Activated CD4-positive, CD25-positive, alpha-beta regulatory T cell treated with anti-CD3 and anti-CD28 coated beads, Interleukin-2, amount 50 U/mL, for 24 hours (primary cell): ENCODE results near the gene TOB1.
A peak's percentile ranks its signal among the peaks of the same experiment; 100 is the strongest.

Experiments used
- ATAC-seq, 2 donors: fragments of 150-1000 bp; cut with Tn5 transposase; one replicate each; pipeline ENCODE4 v1.10.0; 2021; ENCODE audit warnings: mild to moderate bottlenecking in 1 of 2, moderate library complexity in 1 of 2

Gene TOB1

GRCh38 chr17:50830994-50831393 lies 35.2 kb downstream of the TOB1 start:
- ATAC-seq: no peak

GRCh38 chr17:50830352-50830751 lies 35.8 kb downstream of the TOB1 start:
- no peak for ATAC-seq

- no peak for ATAC-seq
Observed at GRCh38 chr17:50829332-50829731, 36.8 kb downstream of the TOB1 start.

- no peak for ATAC-seq
Observed at GRCh38 chr17:50828508-50829170, 37.5 kb downstream of the TOB1 start.

- no peak for ATAC-seq
Observed at GRCh38 chr17:50825188-50825587, 41.0 kb downstream of the TOB1 start.

GRCh38 chr17:50824429-50824828 lies 41.7 kb downstream of the TOB1 start:
- no peak for ATAC-seq

GRCh38 chr17:50822550-50822949 lies 43.6 kb downstream of the TOB1 start:
- no peak for ATAC-seq

GRCh38 chr17:50820651-50821050 lies 45.5 kb downstream of the TOB1 start:
- ATAC-seq: no peak

- ATAC-seq: no peak
Observed at GRCh38 chr17:50818921-50819657, 47.1 kb downstream of the TOB1 start.

- no peak for ATAC-seq
Observed at GRCh38 chr17:50818261-50818660, 47.9 kb downstream of the TOB1 start.

GRCh38 chr17:50817838-50818237 lies 48.3 kb downstream of the TOB1 start:
- ATAC-seq: no peak

- peak; percentile 59 to 67 for ATAC-seq
Observed at GRCh38 chr17:50816771-50817751, 49.1 kb downstream of the TOB1 start.

GRCh38 chr17:50816271-50816670 lies 49.9 kb downstream of the TOB1 start:
- ATAC-seq: no peak

- no peak for ATAC-seq
Observed at GRCh38 chr17:50815400-50815799, 50.8 kb downstream of the TOB1 start.

- no peak for ATAC-seq
Observed at GRCh38 chr17:50813583-50813982, 52.6 kb downstream of the TOB1 start.
